ENCODE measurements around the gene TTN.

DNA sequence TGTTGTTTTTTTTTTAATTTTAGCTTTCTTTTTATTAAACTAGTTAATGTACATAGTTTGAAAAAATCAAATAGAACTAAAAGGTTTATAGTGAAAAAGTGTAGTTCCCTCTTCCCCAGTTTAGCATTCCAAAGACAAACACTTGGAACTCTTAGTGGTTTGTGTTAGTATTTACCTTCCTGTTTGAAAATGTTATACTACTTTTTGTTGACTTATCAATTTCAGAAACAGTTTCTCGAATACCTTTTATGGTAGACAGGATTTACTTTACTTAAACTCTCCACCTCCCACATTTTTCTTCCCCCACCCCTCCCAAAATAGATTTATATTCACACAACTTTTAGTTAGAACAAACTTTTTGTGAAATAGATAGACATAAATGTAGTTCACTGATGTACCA is 300.3 kb downstream of the TTN start:
- TF ChIP-seq POLR2A (IDR thresholded peaks at IDR 0.05): no peak
- TF ChIP-seq, protein P1, sequence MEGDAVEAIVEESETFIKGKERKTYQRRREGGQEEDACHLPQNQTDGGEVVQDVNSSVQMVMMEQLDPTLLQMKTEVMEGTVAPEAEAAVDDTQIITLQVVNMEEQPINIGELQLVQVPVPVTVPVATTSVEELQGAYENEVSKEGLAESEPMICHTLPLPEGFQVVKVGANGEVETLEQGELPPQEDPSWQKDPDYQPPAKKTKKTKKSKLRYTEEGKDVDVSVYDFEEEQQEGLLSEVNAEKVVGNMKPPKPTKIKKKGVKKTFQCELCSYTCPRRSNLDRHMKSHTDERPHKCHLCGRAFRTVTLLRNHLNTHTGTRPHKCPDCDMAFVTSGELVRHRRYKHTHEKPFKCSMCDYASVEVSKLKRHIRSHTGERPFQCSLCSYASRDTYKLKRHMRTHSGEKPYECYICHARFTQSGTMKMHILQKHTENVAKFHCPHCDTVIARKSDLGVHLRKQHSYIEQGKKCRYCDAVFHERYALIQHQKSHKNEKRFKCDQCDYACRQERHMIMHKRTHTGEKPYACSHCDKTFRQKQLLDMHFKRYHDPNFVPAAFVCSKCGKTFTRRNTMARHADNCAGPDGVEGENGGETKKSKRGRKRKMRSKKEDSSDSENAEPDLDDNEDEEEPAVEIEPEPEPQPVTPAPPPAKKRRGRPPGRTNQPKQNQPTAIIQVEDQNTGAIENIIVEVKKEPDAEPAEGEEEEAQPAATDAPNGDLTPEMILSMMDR (IDR thresholded peaks at IDR 0.05): no peak
